IPS-18a (cell line): Measurements from ENCODE around the gene LTN1.
"Not testable (repeated sequence)": the region's sequence is repeated elsewhere in the genome, so short reads cannot be mapped to it uniquely, and the experiment has no call there.

ENCODE experiments used
- H3K27ac ChIP-seq: one replicate; pipeline ENCODE4 v1.5.1; 2013; ENCODE audit warnings: low read length
- H3K27me3 ChIP-seq: one replicate; pipeline ENCODE4 v1.6.1; 2013; ENCODE audit warnings: mild to moderate bottlenecking, low read length; ENCODE audit not compliant: control insufficient read depth, insufficient read depth
- H3K36me3 ChIP-seq: one replicate; pipeline ENCODE4 v1.6.1; 2013; ENCODE audit warnings: low read depth, low read length; ENCODE audit not compliant: control insufficient read depth
- H3K4me1 ChIP-seq: one replicate; pipeline ENCODE4 v1.6.1; 2013; ENCODE audit warnings: low read depth, low read length; ENCODE audit not compliant: control insufficient read depth
- H3K4me3 ChIP-seq: one replicate; pipeline ENCODE4 v1.5.1; 2013; ENCODE audit warnings: low read length
- H3K9ac ChIP-seq: one replicate; pipeline ENCODE4 v1.6.1; 2013; ENCODE audit warnings: mild to moderate bottlenecking, low read length, moderate library complexity
- H3K9me3 ChIP-seq: one replicate; pipeline ENCODE4 v1.6.1; 2013; ENCODE audit warnings: low read depth, low read length; ENCODE audit not compliant: control insufficient read depth

Gene LTN1

GRCh38 chr21:29017639-29018237, 25.1 kb upstream of the LTN1 start:
- Histone ChIP-seq H3K27ac (no peak overlapping the region), H3K27me3 (no peaks in the 10 kb centered on the region), H3K4me3 (peak overlapping the region; percentile 94), H3K36me3 (no peaks in the 10 kb centered on the region), H3K9me3 (peaks cover 2% of the 10 kb centered on the region), H3K4me1 (peaks cover 8% of the 10 kb centered on the region), H3K9ac (peak overlapping the region; percentile 94)

- H3K4me3 ChIP-seq, H3K9me3 ChIP-seq, H3K9ac ChIP-seq, H3K27ac ChIP-seq, H3K4me1 ChIP-seq, H3K27me3 ChIP-seq, H3K36me3 ChIP-seq: not testable (repeated sequence)
Measured at GRCh38 chr21:29011236-29011635, 18.6 kb upstream of the LTN1 start.

DNA sequence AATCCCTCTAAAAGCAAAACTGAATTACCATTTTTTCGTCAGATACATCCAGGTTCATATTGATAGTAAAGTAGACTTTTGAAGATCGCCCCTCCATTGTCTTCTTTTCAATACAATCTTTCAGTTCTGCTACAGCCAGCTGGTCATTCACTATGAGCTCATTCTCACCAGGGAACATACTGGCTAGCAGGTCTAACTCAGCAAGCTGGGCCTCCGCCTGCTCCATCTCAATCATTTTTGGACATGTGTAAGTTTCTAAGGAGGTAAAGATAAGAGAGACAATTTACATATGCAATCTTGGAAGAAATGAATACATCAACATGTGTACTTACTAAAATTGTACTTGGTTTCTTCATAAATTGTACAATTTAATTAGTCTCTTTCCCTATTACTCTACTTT, 15.7 kb upstream of the LTN1 start:
- no peak overlapping the region for H3K4me3 ChIP-seq
- H3K27ac ChIP-seq, result no peak overlapping the region
- no peaks in the 10 kb centered on the region for H3K27me3 ChIP-seq
- peaks cover 4% of the 10 kb centered on the region for H3K36me3 ChIP-seq
- H3K4me1 ChIP-seq, result no peaks in the 10 kb centered on the region
- H3K9me3 ChIP-seq, result peaks cover 2% of the 10 kb centered on the region
- H3K9ac ChIP-seq, result no peak overlapping the region

DNA sequence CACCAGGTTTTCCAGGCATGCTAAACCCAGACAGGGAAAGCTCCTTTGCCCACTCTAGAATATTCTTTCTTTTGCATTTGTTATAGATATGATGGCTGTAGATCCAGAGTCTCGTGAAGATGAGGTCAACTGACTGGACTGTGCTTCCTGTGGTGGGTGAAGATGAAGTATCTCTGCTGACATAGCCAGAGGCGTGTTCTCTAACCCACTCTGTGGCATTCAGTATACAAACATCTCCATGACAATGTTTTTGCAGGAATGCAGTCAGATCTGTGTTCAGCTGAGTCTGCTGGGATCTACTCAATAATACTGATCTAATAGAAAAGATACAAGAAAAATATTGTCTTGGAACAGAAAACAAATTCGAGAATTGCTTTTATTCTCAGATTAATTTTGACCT, 15.1 kb upstream of the LTN1 start:
- Histone ChIP-seq H3K27ac (no peak overlapping the region), H3K9me3 (peaks cover under 1% of the 10 kb centered on the region), H3K9ac (no peak overlapping the region), H3K4me1 (no peaks in the 10 kb centered on the region), H3K4me3 (no peak overlapping the region), H3K36me3 (peaks cover 4% of the 10 kb centered on the region), H3K27me3 (no peaks in the 10 kb centered on the region)

DNA sequence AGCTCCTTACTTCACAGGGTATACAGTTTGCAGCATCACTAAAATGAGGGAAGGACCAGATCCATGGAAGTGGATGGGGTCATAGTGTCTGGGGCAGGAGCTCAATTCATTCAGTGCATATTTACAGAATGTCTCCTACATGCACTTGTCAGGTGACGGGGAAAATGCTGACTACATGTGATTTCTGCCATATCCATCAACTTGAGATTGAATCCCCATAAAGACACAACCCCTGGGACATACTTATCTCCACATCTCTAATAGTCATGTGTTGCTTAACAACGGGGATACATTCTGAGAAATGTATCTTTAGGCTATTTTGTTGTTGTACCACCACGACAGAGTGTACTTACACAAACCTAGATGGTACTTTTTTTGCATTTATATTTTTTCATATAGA, 14.5 kb upstream of the LTN1 start:
- Histone ChIP-seq H3K36me3 (peaks cover 4% of the 10 kb centered on the region), H3K27ac (no peak overlapping the region), H3K9me3 (no peaks in the 10 kb centered on the region), H3K4me1 (no peaks in the 10 kb centered on the region), H3K4me3 (no peak overlapping the region), H3K27me3 (no peaks in the 10 kb centered on the region), H3K9ac (no peak overlapping the region)

DNA sequence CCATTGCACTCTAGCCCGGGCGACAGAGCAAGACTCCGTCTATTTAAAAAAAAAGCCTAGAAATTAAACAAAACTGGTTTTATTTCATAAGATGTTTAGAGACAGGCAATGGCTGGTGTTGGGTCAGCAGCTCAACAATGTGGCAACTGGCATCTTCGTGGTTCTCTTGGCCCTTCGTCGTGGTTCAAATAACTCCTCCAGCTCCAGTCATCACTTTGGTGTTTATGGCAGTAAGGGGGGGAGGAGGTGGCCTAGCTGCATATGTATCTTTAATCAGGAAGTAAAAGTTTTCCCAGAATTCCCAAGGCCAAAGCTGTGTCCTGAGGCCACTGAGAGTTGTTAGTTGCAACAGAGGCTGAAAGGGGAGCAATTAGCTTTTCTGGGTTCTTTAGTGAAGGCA, 13.0 kb upstream of the LTN1 start:
- no peak overlapping the region for H3K27ac ChIP-seq
- no peaks in the 10 kb centered on the region for H3K4me1 ChIP-seq
- no peak overlapping the region for H3K9ac ChIP-seq
- H3K36me3 ChIP-seq, result peaks cover 4% of the 10 kb centered on the region
- H3K27me3 ChIP-seq, result no peaks in the 10 kb centered on the region
- no peaks in the 10 kb centered on the region for H3K9me3 ChIP-seq
- no peak overlapping the region for H3K4me3 ChIP-seq

DNA sequence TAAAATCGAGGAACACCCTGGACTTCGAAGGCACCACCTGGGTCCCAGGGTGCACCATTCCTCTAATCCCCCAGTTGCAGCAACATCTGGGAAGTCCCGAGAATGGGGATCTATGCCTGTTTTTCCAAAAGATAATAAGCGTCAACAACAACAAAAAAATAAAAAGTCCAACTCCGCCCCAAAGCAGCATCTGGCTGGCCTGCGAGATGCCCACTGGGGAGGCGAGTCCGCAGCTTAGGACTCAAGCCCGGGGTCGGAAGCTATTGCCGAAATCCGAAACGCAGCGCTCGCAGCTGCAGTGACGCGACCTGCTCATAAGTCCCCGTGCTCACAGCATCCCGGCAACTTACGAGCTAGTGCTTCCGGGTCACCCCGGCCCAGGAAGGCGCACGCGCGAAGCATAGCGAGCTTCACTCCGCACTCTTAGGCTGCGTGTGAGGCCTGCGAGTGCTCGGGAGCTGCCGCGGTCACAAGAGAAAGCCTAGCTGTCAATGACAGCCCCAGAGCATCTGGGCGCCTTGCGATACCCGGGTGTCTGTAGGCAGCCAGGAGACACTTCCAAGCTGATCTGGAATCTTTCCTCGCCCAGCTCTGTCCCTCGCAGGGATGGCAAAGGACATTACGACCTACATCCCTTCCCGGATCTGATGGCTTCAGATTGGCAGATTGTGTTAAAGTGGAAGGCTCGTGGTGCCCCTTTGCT, 9.9 kb upstream of the LTN1 start:
- H3K27ac ChIP-seq, result peak overlapping the region; percentile 59
- H3K9me3 ChIP-seq, result no peaks in the 10 kb centered on the region

GRCh38 chr21:28993293-28993629, 584 bp upstream of the LTN1 start:
- H3K27ac ChIP-seq, result peak overlapping the region; percentile 94
- peaks cover 16% of the 10 kb centered on the region for H3K4me1 ChIP-seq
- H3K27me3 ChIP-seq, result no peaks in the 10 kb centered on the region
- no peaks in the 10 kb centered on the region for H3K9me3 ChIP-seq
- peak overlapping the region; percentile 86 for H3K4me3 ChIP-seq
- no peaks in the 10 kb centered on the region for H3K36me3 ChIP-seq
- peak overlapping the region; percentile 87 for H3K9ac ChIP-seq

More for the DNA sequence above, 9.9 kb upstream of the LTN1 start:
- H3K9ac ChIP-seq, result peak overlapping the region; percentile 66
- H3K4me1 ChIP-seq, result no peaks in the 10 kb centered on the region
- peak overlapping the region; percentile 70 for H3K4me3 ChIP-seq
- H3K27me3 ChIP-seq, result no peaks in the 10 kb centered on the region
- peaks cover 4% of the 10 kb centered on the region for H3K36me3 ChIP-seq

DNA sequence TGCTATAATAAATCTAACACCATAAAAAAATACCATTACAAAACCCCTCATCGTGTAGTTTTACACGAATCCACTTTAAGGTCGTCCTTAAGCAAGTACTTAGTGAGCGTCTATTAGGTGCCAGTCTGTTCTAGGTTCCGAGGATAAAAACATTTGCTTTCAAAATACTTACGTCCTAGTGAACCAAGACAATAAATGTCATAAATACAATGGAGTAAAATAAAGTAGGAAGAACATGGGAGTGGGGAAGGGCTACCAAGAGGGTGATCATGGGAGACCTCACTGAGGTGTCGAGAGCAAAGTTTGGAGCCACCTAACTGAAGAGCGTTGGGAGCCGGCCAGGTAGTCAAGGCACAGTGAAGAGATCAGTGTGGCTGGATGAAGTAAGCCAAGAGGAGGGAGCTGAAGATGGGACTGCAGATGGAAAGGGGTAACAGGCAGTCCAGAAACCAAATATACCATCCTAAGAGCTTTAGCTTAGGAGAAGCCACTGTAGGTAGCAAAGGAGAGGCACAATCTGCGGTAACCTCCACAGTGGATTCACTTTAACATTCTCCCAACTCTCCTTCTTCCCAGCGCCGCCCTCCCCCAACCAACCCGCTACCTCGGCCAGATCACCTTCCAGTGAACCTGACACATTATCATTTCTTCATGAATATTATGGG, 684 bp downstream of the LTN1 start:
- Histone ChIP-seq H3K9ac (peak overlapping the region; percentile 87), H3K27me3 (no peaks in the 10 kb centered on the region), H3K4me1 (peaks cover 16% of the 10 kb centered on the region), H3K27ac (peak overlapping the region; percentile 10), H3K36me3 (no peaks in the 10 kb centered on the region), H3K9me3 (no peaks in the 10 kb centered on the region), H3K4me3 (peak overlapping the region; percentile 86)

GRCh38 chr21:28988146-28988545, 4.5 kb downstream of the LTN1 start:
- not testable (repeated sequence) for H3K27ac ChIP-seq, H3K4me3 ChIP-seq, H3K4me1 ChIP-seq, H3K27me3 ChIP-seq, H3K9me3 ChIP-seq, H3K9ac ChIP-seq
- H3K36me3 ChIP-seq, result peaks cover 14% of the 10 kb centered on the region

DNA sequence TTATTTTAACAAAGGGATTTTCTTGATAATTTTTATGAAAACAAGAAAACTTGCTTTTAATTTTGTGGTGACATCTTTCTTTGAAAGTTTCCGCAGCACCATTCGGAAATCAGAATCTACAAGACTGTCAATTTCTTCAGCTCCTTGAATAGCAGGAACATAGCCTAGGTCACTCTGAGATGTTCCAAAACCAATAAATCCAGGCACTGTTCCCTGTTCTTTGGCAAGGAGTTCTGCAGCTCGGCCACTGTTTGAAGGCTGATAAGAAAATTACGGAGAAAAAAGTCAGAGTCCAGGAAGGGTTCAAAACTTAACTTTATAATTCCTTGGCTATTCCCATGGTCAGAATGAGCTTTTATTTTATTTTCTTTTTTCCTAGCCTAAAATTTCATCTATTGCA, 6.0 kb downstream of the LTN1 start:
- Histone ChIP-seq H3K27ac (no peak overlapping the region), H3K27me3 (no peaks in the 10 kb centered on the region), H3K9ac (no peak overlapping the region), H3K4me3 (no peak overlapping the region), H3K36me3 (peaks cover 25% of the 10 kb centered on the region), H3K4me1 (peaks cover 4% of the 10 kb centered on the region), H3K9me3 (no peaks in the 10 kb centered on the region)

DNA sequence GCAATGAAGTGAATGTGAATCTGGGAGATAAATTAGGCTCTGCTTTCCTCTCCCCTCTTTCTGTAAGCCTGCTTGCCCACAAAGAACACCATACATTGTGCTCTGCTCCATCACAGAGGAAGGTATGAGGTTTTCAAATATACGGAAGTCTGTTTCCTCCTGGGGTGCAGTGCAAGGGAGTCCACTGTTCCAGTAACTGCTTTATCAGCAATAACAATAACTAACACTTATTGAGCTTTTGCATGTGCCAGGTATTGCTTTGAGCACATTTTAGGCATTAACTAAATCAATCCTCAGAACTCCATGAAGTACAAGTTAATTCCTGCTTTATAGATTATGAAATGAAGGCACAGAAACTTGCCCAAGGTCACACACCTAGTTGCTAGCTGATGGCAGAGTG, 10.0 kb downstream of the LTN1 start:
- H3K9ac ChIP-seq, result no peak overlapping the region
- no peaks in the 10 kb centered on the region for H3K9me3 ChIP-seq
- no peaks in the 10 kb centered on the region for H3K4me1 ChIP-seq
- no peaks in the 10 kb centered on the region for H3K27me3 ChIP-seq
- H3K4me3 ChIP-seq, result no peak overlapping the region
- peaks cover 32% of the 10 kb centered on the region for H3K36me3 ChIP-seq
- H3K27ac ChIP-seq, result no peak overlapping the region
